ENCODE measurements around the gene PCDHGA1. TPM values are rescaled to one million over a fixed set of nuclear protein-coding genes. Genes with fewer than 3 reads are reported as not detected.
A peak's percentile ranks its signal among the peaks of the same experiment; 100 is the strongest.

PCDHGA1 gene
- total and polyA plus RNA-seq, 4 donors: 0.05 to 0.08 (median 0.05) TPM; not detected in 1

DNA sequence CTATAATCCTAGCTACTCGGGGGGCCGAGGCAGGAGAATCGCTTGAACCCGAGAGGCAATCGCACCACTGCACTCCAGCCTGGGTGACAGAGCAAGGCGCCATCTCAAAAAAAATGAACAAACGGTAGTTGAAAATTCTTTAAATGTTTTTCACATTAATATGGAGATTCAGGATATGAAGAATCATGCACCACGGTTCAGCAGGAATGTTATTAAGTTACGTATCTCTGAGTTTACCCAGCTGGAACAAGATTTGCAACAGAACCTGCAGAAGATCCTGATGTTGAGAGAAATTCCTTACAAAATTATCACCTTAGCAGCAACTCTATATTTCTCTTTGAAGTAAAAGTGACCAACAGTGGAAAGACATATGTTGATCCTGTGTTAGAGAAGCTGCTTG is 110.0 kb downstream of the PCDHGA1 start:
- Histone ChIP-seq H3K4me1 (ENCODE audit: control insufficient read depth in 4 of 4, insufficient read depth in 4 of 4, low read length in 3 of 4) (no peaks in the 10 kb centered on the region), H3K27ac (ENCODE audit: low read depth in 1 of 2, low read length in 2 of 2) (no peak overlapping the region), H3K27me3 (ENCODE audit: control insufficient read depth in 4 of 4, insufficient read depth in 4 of 4, low read length in 3 of 4) (no peaks in the 10 kb centered on the region), H3K9me3 (ENCODE audit: control insufficient read depth in 4 of 4, low read length in 3 of 4) (peaks cover 8 to 33% (median 13%) of the 10 kb centered on the region in 4 donors), H3K4me3 (ENCODE audit: low read depth in 1 of 3, low read length in 3 of 3) (peak overlapping the region in 1 of 3 donors; percentile 31), H3K9ac (ENCODE audit: low read depth in 1 of 2, low read length in 2 of 2) (no peak overlapping the region), H3K36me3 (ENCODE audit: control insufficient read depth in 4 of 4, insufficient read depth in 3 of 4, low read depth in 1 of 4, low read length in 3 of 4) (peaks cover 0 to under 1% (median 0%) of the 10 kb centered on the region in 4 donors)
- 91% methylated on average over 9 of the region's 9 CpGs for WGBS
- no peak for DNase-seq (ENCODE audit: low spot score)
- TF ChIP-seq FOXA2 (IDR thresholded peaks at IDR 0.05): no peak
- TF ChIP-seq, protein P1, sequence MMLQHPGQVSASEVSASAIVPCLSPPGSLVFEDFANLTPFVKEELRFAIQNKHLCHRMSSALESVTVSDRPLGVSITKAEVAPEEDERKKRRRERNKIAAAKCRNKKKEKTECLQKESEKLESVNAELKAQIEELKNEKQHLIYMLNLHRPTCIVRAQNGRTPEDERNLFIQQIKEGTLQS (IDR thresholded peaks at IDR 0.05): no peak
- TF ChIP-seq SP1 (IDR thresholded peaks at IDR 0.05): no peak
- TF ChIP-seq, protein P2, sequence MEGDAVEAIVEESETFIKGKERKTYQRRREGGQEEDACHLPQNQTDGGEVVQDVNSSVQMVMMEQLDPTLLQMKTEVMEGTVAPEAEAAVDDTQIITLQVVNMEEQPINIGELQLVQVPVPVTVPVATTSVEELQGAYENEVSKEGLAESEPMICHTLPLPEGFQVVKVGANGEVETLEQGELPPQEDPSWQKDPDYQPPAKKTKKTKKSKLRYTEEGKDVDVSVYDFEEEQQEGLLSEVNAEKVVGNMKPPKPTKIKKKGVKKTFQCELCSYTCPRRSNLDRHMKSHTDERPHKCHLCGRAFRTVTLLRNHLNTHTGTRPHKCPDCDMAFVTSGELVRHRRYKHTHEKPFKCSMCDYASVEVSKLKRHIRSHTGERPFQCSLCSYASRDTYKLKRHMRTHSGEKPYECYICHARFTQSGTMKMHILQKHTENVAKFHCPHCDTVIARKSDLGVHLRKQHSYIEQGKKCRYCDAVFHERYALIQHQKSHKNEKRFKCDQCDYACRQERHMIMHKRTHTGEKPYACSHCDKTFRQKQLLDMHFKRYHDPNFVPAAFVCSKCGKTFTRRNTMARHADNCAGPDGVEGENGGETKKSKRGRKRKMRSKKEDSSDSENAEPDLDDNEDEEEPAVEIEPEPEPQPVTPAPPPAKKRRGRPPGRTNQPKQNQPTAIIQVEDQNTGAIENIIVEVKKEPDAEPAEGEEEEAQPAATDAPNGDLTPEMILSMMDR (IDR thresholded peaks at IDR 0.05; ENCODE audit: low read depth, low read length, missing input control): no peak
- no peak for TF ChIP-seq HNF4G (IDR thresholded peaks at IDR 0.05)
- TF ChIP-seq GABPA (IDR thresholded peaks at IDR 0.05 in 1 of 2, conservative IDR thresholded peaks at IDR 0.05 in 1 of 2): no peak
- TF ChIP-seq RAD21 (IDR thresholded peaks at IDR 0.05): no peak
- TF ChIP-seq HNF4A (conservative IDR thresholded peaks at IDR 0.05): no peak
- TF ChIP-seq EGR1 (IDR thresholded peaks at IDR 0.05; ENCODE audit: low read depth in 2 of 2): no peak
- TF ChIP-seq RXRA (IDR thresholded peaks at IDR 0.05): no peak
- TF ChIP-seq FOXA1 (IDR thresholded peaks at IDR 0.05): no peak
- no peak for TF ChIP-seq JUND (IDR thresholded peaks at IDR 0.05)
- TF ChIP-seq, protein P3, sequence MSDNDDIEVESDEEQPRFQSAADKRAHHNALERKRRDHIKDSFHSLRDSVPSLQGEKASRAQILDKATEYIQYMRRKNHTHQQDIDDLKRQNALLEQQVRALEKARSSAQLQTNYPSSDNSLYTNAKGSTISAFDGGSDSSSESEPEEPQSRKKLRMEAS (IDR thresholded peaks at IDR 0.05): no peak
- TF ChIP-seq, protein P4, sequence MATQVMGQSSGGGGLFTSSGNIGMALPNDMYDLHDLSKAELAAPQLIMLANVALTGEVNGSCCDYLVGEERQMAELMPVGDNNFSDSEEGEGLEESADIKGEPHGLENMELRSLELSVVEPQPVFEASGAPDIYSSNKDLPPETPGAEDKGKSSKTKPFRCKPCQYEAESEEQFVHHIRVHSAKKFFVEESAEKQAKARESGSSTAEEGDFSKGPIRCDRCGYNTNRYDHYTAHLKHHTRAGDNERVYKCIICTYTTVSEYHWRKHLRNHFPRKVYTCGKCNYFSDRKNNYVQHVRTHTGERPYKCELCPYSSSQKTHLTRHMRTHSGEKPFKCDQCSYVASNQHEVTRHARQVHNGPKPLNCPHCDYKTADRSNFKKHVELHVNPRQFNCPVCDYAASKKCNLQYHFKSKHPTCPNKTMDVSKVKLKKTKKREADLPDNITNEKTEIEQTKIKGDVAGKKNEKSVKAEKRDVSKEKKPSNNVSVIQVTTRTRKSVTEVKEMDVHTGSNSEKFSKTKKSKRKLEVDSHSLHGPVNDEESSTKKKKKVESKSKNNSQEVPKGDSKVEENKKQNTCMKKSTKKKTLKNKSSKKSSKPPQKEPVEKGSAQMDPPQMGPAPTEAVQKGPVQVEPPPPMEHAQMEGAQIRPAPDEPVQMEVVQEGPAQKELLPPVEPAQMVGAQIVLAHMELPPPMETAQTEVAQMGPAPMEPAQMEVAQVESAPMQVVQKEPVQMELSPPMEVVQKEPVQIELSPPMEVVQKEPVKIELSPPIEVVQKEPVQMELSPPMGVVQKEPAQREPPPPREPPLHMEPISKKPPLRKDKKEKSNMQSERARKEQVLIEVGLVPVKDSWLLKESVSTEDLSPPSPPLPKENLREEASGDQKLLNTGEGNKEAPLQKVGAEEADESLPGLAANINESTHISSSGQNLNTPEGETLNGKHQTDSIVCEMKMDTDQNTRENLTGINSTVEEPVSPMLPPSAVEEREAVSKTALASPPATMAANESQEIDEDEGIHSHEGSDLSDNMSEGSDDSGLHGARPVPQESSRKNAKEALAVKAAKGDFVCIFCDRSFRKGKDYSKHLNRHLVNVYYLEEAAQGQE (IDR thresholded peaks at IDR 0.05): no peak
- no peak for TF ChIP-seq YY1 (IDR thresholded peaks at IDR 0.05)
- no peak for TF ChIP-seq NR2F2 (IDR thresholded peaks at IDR 0.05)
- TF ChIP-seq TAF1 (conservative IDR thresholded peaks at IDR 0.05): no peak
- TF ChIP-seq, protein P5, sequence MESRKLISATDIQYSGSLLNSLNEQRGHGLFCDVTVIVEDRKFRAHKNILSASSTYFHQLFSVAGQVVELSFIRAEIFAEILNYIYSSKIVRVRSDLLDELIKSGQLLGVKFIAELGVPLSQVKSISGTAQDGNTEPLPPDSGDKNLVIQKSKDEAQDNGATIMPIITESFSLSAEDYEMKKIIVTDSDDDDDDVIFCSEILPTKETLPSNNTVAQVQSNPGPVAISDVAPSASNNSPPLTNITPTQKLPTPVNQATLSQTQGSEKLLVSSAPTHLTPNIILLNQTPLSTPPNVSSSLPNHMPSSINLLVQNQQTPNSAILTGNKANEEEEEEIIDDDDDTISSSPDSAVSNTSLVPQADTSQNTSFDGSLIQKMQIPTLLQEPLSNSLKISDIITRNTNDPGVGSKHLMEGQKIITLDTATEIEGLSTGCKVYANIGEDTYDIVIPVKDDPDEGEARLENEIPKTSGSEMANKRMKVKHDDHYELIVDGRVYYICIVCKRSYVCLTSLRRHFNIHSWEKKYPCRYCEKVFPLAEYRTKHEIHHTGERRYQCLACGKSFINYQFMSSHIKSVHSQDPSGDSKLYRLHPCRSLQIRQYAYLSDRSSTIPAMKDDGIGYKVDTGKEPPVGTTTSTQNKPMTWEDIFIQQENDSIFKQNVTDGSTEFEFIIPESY (IDR thresholded peaks at IDR 0.05): no peak

Data from liver (tissue), 9 donors.